ENCODE measurements around the gene FOSL2. TPM values are rescaled to one million over a fixed set of nuclear protein-coding genes. Genes with fewer than 3 reads are reported as not detected.
A peak's percentile ranks its signal among the peaks of the same experiment; 100 is the strongest.

FOSL2 gene
- total RNA-seq, 1 experiment from 2014 or later = 141 TPM

- TSS peak; percentile 52 for BruUV-seq (replicated peaks)
- CTCF ChIA-PET = interaction anchor here (0.8 to 5.1 kb wide), 7 partner anchors 13 to 673 kb away, joined by 3 to 44 read pairs (median 4); no protein-coding TSS in a partner anchor
These were observed 15.4 kb upstream of the FOSL2 start for GRCh38 chr2:28377195-28377816.

DNA sequence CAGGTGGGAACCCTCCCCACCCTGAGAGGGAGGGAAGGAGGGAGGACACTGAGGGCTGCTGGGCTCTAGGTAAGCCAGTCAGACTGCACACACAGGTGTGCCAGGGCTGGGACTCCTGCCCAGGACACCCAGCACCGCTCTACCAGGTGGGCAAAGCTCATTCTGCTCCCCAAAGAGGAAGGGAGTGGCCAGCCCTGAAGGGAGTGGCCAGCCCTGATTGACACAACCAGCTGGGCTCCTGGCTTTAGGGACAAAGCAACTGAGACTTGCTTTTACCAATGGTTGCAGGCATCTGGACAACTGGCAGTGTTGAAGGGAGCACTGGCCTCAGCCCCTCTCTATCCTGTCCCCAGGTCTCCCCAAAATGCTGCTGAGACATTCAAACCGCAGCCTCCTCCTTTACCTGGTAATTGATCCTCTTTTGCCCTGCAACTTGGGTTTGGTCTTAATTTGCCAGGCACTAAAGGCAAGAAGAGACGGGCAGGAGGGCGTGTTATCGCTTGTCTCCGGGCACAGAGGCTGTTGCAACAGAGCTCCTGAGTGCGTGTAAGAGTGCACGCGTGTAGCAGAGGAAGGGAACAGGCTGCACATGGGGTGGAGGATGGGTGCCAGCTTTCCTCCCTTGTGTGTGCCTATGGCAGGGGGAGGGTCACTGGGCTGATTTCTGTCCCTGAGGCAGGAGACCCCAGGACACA, 14.5 kb upstream of the FOSL2 start:
- no peaks in the 10 kb centered on the region for H3K27me3 Mint-ChIP-seq (ENCODE audit: insufficient read depth, unreplicated experiment)
- no peak for TF ChIP-seq CTCF (IDR thresholded peaks at IDR 0.05; ENCODE audit: unreplicated experiment)
- peak overlapping the region; percentile 61 for H3K4me3 Mint-ChIP-seq (ENCODE audit: unreplicated experiment)
- POLR2A ChIA-PET = interaction anchor here (0.7 to 7.3 kb wide), 46 partner anchors 9 to 672 kb away, joined by 3 to 295 read pairs (median 6); partner anchors contain the start of genes BABAM2, FOSL2 and RBKS
- peaks cover 29% of the 10 kb centered on the region for H3K4me1 Mint-ChIP-seq (ENCODE audit: insufficient read depth, unreplicated experiment)
- no peaks in the 10 kb centered on the region for H3K9me3 Mint-ChIP-seq (ENCODE audit: unreplicated experiment)
- no peaks in the 10 kb centered on the region for H3K36me3 Mint-ChIP-seq (ENCODE audit: insufficient read depth, unreplicated experiment)
- intact Hi-C loops (cut with micrococcal nuclease) = no loop called here
- no TSS peak for BruUV-seq (replicated peaks)
- CTCF ChIA-PET = interaction anchor here (0.8 to 5.1 kb wide), 9 partner anchors 12 to 674 kb away, joined by 3 to 44 read pairs (median 4); no protein-coding TSS in a partner anchor
- H3K27ac Mint-ChIP-seq (ENCODE audit: low read depth, unreplicated experiment) = peak overlapping the region; percentile 70
- DNase-seq (ENCODE audit: unreplicated experiment) = peak; percentile 93

More at GRCh38 chr2:28377195-28377816, 15.4 kb upstream of the FOSL2 start:
- H3K27me3 Mint-ChIP-seq (ENCODE audit: insufficient read depth, unreplicated experiment) = no peaks in the 10 kb centered on the region
- H3K4me3 Mint-ChIP-seq (ENCODE audit: unreplicated experiment) = peak overlapping the region; percentile 61
- H3K27ac Mint-ChIP-seq (ENCODE audit: low read depth, unreplicated experiment) = peak overlapping the region; percentile 70
- H3K9me3 Mint-ChIP-seq (ENCODE audit: unreplicated experiment) = no peaks in the 10 kb centered on the region
- no peaks in the 10 kb centered on the region for H3K36me3 Mint-ChIP-seq (ENCODE audit: insufficient read depth, unreplicated experiment)
- POLR2A ChIA-PET = interaction anchor here (0.5 to 7.3 kb wide), 33 partner anchors 8 to 671 kb away, joined by 3 to 295 read pairs (median 8); partner anchors contain the start of genes BABAM2, FOSL2 and RBKS
- peak; percentile 82 for DNase-seq (ENCODE audit: unreplicated experiment)
- intact Hi-C loops (cut with micrococcal nuclease) = no loop called here
- H3K4me1 Mint-ChIP-seq (ENCODE audit: insufficient read depth, unreplicated experiment) = peaks cover 28% of the 10 kb centered on the region
- TF ChIP-seq CTCF (IDR thresholded peaks at IDR 0.05; ENCODE audit: unreplicated experiment) = no peak

- no peak for TF ChIP-seq CTCF (IDR thresholded peaks at IDR 0.05; ENCODE audit: unreplicated experiment)
- DNase-seq (ENCODE audit: unreplicated experiment) = no peak
- Mint-ChIP-seq H3K4me3 (ENCODE audit: unreplicated experiment) (peak overlapping the region; percentile 61), H3K36me3 (ENCODE audit: insufficient read depth, unreplicated experiment) (no peaks in the 10 kb centered on the region), H3K4me1 (ENCODE audit: insufficient read depth, unreplicated experiment) (peaks cover 32% of the 10 kb centered on the region), H3K27me3 (ENCODE audit: insufficient read depth, unreplicated experiment) (no peaks in the 10 kb centered on the region), H3K27ac (ENCODE audit: low read depth, unreplicated experiment) (peak overlapping the region; percentile 70), H3K9me3 (ENCODE audit: unreplicated experiment) (no peaks in the 10 kb centered on the region)
- ChIA-PET CTCF (interaction anchor here (1.0 to 5.1 kb wide), 7 partner anchors 11 to 675 kb away, joined by 3 to 44 read pairs (median 4); no protein-coding TSS in a partner anchor), POLR2A (interaction anchor here (0.5 to 7.3 kb wide), 40 partner anchors 8 to 673 kb away, joined by 3 to 295 read pairs (median 7); partner anchors contain the start of genes BABAM2, FOSL2 and RBKS)
- BruUV-seq (replicated peaks) = no TSS peak
- intact Hi-C loops (cut with micrococcal nuclease) = no loop called here
These were observed 13.7 kb upstream of the FOSL2 start for GRCh38 chr2:28378679-28379584.

Measured in MCF 10A (cell line).